ENCODE results near the gene LLGL2.
"Not testable (repeated sequence)": the region's sequence is repeated elsewhere in the genome, so short reads cannot be mapped to it uniquely, and the experiment has no call there.

LLGL2 gene

DNA sequence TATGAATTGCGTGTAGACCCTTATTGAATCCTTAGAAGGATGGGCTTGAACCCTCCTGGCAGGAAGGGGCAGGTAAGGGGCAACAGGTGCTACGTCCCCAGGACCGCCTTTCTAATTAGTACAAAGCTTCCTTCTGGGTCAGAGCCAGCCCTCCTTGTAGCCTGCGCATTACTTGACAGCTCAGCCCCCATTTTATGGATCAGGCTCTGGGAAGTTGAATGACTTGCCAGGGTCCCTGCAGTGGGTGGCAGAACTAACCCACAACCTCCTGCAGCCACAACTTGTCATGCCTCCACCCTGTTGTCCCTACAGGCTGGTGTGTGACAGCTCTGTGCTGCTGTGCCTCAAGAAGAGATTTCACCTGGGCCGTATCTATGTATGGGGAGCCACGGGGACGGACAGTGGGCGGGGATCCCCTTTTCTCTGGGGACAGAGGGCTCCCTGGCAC is 64.8 kb downstream of the LLGL2 start:
- H3K4me3 Mint-ChIP-seq, result peak overlapping the region; percentile 22 to 33
- ATAC-seq (no peak), DNase-seq (no peak)
- no peaks in the 10 kb centered on the region for H3K9me3 Mint-ChIP-seq
- no peak overlapping the region for H3K27ac Mint-ChIP-seq
- peaks cover 17% of the 10 kb centered on the region for H3K4me1 Mint-ChIP-seq
- no peaks in the 10 kb centered on the region for H3K27me3 Mint-ChIP-seq

DNA sequence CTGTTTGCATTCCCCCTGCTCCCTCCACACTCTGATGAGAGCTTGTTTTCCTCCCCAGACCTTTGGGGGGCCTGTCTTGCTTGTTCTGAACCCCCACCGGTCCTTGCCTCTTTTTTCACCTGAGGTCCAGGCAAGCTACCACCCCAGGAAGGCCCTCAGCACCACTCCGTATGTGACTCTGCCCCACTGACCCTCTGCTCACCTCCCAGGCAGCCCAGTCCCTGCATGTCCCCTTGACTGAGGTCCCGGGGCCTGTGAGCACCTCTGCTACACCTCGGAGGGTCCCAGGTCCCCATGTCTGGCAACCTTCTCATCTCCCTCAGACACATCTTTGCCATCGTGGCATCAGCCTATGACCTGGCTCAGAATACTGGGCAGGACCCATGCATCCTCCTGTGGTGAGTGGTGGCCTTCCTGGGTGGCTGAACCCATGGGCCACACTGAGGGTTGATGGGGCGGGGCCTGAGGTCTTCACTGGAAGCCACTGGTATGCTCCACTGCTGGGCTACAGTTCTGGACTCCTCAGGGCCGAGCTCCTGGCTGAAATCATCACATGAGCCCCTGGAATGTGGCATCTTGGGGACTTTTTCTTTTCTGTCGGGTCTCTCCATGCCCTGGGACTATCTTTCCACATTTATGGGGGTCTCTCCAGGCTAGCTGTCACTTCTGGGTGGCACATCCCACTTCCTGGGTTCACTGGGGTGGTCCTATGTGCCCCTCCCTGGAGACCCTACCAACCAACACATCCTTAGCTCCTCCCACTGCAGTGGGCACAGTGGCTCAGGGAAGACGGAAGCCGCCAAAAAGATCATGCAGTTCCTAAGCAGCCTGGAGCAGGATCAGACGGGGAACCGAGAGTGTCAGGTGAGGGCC is 65.6 kb downstream of the LLGL2 start:
- no peaks in the 10 kb centered on the region for H3K27me3 Mint-ChIP-seq
- H3K4me1 Mint-ChIP-seq, result peaks cover 17% of the 10 kb centered on the region
- H3K27ac Mint-ChIP-seq, result peak overlapping the region in 1 of 2 donors; percentile 74
- H3K4me3 Mint-ChIP-seq, result peak overlapping the region; percentile 10 to 43
- DNase-seq (no peak), ATAC-seq (no peak)
- no peaks in the 10 kb centered on the region for H3K9me3 Mint-ChIP-seq

DNA sequence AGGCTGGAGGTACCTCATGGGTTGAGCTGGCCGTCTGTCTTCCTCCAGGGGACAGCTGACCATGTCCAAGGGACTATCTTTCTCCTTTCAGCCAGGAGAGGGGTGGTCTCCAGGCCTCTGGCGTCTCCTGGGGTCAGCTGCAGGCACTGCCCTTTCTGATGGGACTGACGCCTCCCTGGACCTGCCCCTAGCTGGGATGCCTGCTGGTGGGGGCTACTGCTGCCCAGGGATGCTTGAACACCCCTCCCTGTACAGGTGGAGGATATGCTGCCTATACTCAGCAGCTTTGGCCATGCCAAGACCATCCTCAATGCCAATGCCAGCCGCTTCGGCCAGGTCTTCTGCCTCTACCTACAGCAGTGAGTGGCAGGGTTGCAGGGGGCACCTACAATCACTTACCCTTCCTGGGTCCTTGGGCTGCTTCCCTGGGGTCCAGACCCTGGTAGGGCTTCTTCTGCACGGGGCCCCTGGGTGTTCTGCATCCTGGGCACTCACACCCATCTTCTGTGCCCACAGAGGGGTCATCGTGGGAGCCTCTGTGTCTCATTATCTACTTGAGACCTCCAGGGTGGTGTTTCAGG is 66.3 kb downstream of the LLGL2 start:
- no peak for ATAC-seq
- Mint-ChIP-seq H3K4me3 (no peak overlapping the region), H3K27me3 (no peaks in the 10 kb centered on the region)

GRCh38 chr17:75592348-75593020 is 67.0 kb downstream of the LLGL2 start:
- DNase-seq, result no peak
- Mint-ChIP-seq H3K4me3 (no peak overlapping the region), H3K27me3 (no peaks in the 10 kb centered on the region), H3K4me1 (peaks cover 11% of the 10 kb centered on the region), H3K9me3 (no peaks in the 10 kb centered on the region), H3K27ac (peak overlapping the region in 1 of 2 donors; percentile 89)
- no peak for ATAC-seq

More for the DNA sequence above, 66.3 kb downstream of the LLGL2 start:
- H3K4me1 Mint-ChIP-seq, result peaks cover 17% of the 10 kb centered on the region
- H3K9me3 Mint-ChIP-seq, result no peaks in the 10 kb centered on the region
- H3K27ac Mint-ChIP-seq, result no peak overlapping the region
- no peak for DNase-seq

DNA sequence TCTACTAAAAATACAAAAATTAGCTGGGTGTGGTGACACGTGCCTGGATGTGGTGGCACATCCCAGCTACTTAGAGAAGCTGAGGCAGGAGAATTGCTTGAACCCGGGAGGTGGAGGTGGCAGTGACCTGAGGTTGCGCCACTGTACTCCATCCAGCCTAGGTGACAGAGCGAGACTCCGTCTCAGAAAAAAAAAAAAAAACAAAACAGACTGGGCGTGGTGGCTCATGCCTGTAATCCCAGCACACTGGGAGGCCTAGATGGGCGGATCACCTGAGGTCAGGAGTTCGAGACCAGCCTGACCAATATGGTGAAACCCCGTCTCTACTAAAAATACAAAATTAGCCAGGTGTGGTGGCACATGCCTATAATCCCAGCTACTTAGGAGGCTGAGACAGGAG is 67.9 kb downstream of the LLGL2 start:
- not testable (repeated sequence) for H3K27ac Mint-ChIP-seq, H3K27me3 Mint-ChIP-seq, H3K9me3 Mint-ChIP-seq, DNase-seq, H3K4me1 Mint-ChIP-seq, ATAC-seq, H3K4me3 Mint-ChIP-seq

GRCh38 chr17:75594499-75595283 is 69.2 kb downstream of the LLGL2 start:
- peaks cover 7% of the 10 kb centered on the region for H3K4me1 Mint-ChIP-seq
- DNase-seq (no peak), ATAC-seq (no peak)
- H3K27me3 Mint-ChIP-seq, result no peaks in the 10 kb centered on the region
- H3K27ac Mint-ChIP-seq, result no peak overlapping the region
- no peaks in the 10 kb centered on the region for H3K9me3 Mint-ChIP-seq
- H3K4me3 Mint-ChIP-seq, result no peak overlapping the region

GRCh38 chr17:75595284-75595919 is 69.9 kb downstream of the LLGL2 start:
- Mint-ChIP-seq H3K27ac (no peak overlapping the region), H3K27me3 (no peaks in the 10 kb centered on the region), H3K4me3 (no peak overlapping the region), H3K9me3 (no peaks in the 10 kb centered on the region), H3K4me1 (peaks cover 7% of the 10 kb centered on the region)
- DNase-seq, result no peak
- ATAC-seq, result no peak

DNA sequence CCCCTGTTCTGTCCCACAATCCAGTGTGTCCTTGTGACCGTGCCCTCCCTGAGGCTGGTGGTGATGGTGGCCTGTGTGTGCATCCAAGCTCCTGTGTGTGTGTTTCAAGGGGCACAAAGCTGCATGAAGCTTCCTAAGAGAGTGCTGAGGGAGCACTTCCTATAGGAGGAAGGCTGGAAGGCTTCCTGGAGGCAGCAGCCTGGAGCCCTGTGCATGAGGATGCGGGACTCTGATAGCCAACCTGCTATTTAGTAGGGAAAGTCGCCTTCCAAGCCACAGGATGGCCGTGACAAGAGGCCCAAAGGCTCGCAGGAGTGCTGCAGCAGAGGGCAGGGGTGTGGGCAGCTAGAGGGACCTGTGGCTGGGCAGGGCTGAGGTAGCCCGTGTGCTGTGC is 70.4 kb downstream of the LLGL2 start:
- Mint-ChIP-seq H3K4me3 (no peak overlapping the region), H3K9me3 (no peaks in the 10 kb centered on the region), H3K27me3 (no peaks in the 10 kb centered on the region), H3K4me1 (peaks cover 4% of the 10 kb centered on the region), H3K27ac (no peak overlapping the region)
- DNase-seq (no peak), ATAC-seq (no peak)

DNA sequence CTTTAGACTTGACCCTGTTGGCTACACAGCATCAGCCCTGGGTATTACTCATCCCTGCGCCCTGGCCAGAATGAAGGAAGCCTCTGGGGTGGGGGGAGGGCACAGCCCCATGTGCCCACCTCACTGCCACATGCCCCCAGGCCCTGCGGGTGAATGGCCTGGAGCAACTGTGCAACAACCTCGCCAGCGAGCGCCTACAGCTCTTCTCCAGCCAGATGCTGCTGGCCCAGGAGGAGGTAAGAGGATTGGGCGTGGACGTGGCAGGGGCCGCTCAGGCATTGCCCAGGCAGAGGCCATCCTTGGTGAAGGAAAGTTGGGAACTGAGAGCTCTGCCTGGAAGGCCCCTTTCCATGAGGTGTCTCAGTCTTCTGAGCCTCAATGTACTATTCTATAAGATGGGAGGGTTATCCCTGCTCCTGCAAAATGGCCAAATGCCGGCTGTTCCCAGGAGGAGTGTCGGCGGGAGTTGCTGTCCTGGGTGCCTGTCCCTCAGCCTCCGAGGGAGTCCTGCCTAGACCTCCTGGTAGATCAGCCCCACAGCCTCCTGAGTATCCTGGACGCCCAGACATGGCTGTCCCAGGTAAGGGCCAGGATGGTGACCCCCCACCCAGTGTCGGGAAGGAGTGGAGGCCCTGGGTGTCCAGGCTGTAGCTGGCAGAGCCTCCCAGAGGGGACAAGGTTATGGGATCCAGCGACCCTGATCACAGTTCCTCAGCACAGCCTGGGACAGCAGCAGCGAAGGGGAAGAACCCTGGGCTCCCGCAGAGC is 71.0 kb downstream of the LLGL2 start:
- Mint-ChIP-seq H3K27ac (no peak overlapping the region), H3K9me3 (no peaks in the 10 kb centered on the region), H3K4me1 (no peaks in the 10 kb centered on the region), H3K4me3 (no peak overlapping the region), H3K27me3 (no peaks in the 10 kb centered on the region)
- ATAC-seq (no peak), DNase-seq (no peak)

GRCh38 chr17:75601057-75601987 is 75.8 kb downstream of the LLGL2 start:
- DNase-seq (peak; percentile 57 to 64), ATAC-seq (peak; percentile 81)
- Mint-ChIP-seq H3K4me3 (no peak overlapping the region), H3K27me3 (no peaks in the 10 kb centered on the region), H3K9me3 (no peaks in the 10 kb centered on the region), H3K4me1 (no peaks in the 10 kb centered on the region), H3K27ac (no peak overlapping the region)

DNA sequence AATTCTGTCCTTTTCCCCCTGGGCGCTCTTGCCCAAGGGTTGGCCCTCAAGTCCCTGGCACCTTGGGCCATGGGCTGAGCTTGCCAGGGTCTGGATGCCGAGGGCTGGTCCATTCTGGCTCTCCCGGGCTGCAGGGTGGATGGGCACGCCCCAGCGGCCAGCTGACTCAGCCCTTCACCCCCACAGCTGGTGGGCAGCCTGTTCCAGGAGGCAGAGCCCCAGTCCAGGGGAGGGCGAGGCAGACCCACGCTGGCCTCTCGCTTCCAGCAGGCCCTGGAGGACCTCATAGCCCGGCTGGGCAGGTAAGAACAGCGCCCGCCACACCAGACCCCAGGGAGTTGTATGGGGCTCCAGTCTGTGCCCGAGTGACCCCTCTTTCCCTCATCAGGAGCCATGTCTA is 77.1 kb downstream of the LLGL2 start:
- Mint-ChIP-seq H3K4me1 (no peaks in the 10 kb centered on the region), H3K27ac (no peak overlapping the region), H3K9me3 (no peaks in the 10 kb centered on the region), H3K27me3 (no peaks in the 10 kb centered on the region), H3K4me3 (no peak overlapping the region)
- peak; percentile 19 for ATAC-seq
- DNase-seq, result no peak

- Mint-ChIP-seq H3K27me3 (no peaks in the 10 kb centered on the region), H3K4me3 (no peak overlapping the region), H3K4me1 (no peaks in the 10 kb centered on the region), H3K9me3 (no peaks in the 10 kb centered on the region), H3K27ac (no peak overlapping the region)
- peak; percentile 15 for ATAC-seq
- no peak for DNase-seq
These were observed 77.6 kb downstream of the LLGL2 start for GRCh38 chr17:75603123-75603522.

DNA sequence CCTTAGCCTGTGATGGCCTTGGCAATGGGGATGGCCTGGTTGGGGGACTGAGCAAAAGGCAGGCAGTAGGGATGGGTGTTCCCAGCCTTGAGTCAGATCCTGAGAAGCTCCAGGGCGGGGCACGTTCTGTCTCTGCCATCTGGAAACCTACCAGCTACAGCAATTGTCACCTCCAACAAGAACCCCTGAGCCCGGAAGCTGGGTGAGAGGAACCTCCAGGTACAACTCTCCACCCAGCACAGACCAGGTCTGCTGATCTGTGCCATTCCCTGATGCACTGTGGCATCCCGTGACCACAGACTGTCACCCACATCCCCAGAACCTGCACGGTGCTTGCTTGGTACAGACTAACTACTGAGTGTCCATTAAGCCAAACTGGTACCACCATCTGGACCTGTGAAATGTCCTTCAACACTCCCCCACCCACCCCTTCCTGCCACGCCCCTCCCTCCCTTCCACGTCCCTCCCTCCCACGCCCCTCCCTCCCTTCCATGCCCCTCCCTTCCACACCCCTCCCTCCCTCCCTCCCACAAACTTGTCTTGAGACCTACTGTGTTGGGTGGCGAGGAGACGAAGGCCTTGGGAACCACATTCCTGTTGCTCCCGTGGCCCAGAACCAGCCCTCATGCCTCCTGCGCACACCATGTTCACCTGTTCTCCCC is 78.7 kb downstream of the LLGL2 start:
- H3K27ac Mint-ChIP-seq, result no peak overlapping the region

More for the DNA sequence above, 78.7 kb downstream of the LLGL2 start:
- peak; percentile 18 for ATAC-seq
- no peak overlapping the region for H3K4me3 Mint-ChIP-seq
- no peaks in the 10 kb centered on the region for H3K4me1 Mint-ChIP-seq
- H3K9me3 Mint-ChIP-seq, result no peaks in the 10 kb centered on the region
- H3K27me3 Mint-ChIP-seq, result no peaks in the 10 kb centered on the region
- DNase-seq, result no peak
